Neuronal stem cell (in vitro differentiated cells): ENCODE measurements around the gene IRF2.

Source experiments
- DNase-seq: peaks from one replicate; pipeline ENCODE4 v3.0.0-alpha.2; 2013; ENCODE audit warnings: low spot score
- H2AFZ ChIP-seq: one replicate; pipeline ENCODE4 v1.6.1; 2013; ENCODE audit warnings: mild to moderate bottlenecking, low read length, inconsistent platforms
- H2AK5ac ChIP-seq: 2 replicates; pipeline ENCODE4 v1.6.1; 2013; ENCODE audit warnings: low read depth, mild to moderate bottlenecking, inconsistent platforms, low read length, moderate library complexity, mixed read lengths
- H2BK120ac ChIP-seq: 2 replicates; pipeline ENCODE4 v1.6.1; 2013; ENCODE audit warnings: low read depth, mild to moderate bottlenecking, inconsistent platforms, low read length, moderate library complexity, mixed read lengths
- H2BK12ac ChIP-seq: one replicate; pipeline ENCODE4 v1.6.1; 2013; ENCODE audit warnings: low read length, inconsistent platforms
- H2BK15ac ChIP-seq: 2 replicates; pipeline ENCODE4 v1.6.1; 2013; ENCODE audit warnings: mild to moderate bottlenecking, low read length, inconsistent platforms, mixed read lengths
- H2BK5ac ChIP-seq: one replicate; pipeline ENCODE4 v1.6.1; 2013; ENCODE audit warnings: inconsistent platforms, mild to moderate bottlenecking, low read length, moderate library complexity
- H3K14ac ChIP-seq: one replicate; pipeline ENCODE4 v1.6.1; 2013; ENCODE audit warnings: low read length, inconsistent platforms
- H3K18ac ChIP-seq: 2 replicates; pipeline ENCODE4 v1.6.1; 2013; ENCODE audit warnings: low read length, inconsistent platforms
- H3K23ac ChIP-seq: 2 replicates; pipeline ENCODE4 v1.6.1; 2013; ENCODE audit warnings: low read depth, mild to moderate bottlenecking, mixed read lengths, low read length, inconsistent platforms; ENCODE audit not compliant: poor library complexity
- H3K27ac ChIP-seq: replicated peaks from 3 replicates; pipeline ENCODE4 v1.5.1; 2013; ENCODE audit warnings: low read length, inconsistent platforms
- H3K27me3 ChIP-seq, 3 experiments: 2 replicates each; pipeline ENCODE4 v1.6.1; 2013; ENCODE audit warnings: low read length in 3 of 3, mild to moderate bottlenecking in 2 of 3, inconsistent platforms in 1 of 3, low read depth in 1 of 3, mixed read lengths in 1 of 3, moderate library complexity in 1 of 3; ENCODE audit not compliant: control insufficient read depth in 3 of 3, insufficient read depth in 3 of 3
- H3K36me3 ChIP-seq, 2 donors: replicated peaks in 1 of 2; 2 replicates each; pipeline ENCODE4 v1.6.1; 2013; ENCODE audit warnings: low read length in 2 of 2; ENCODE audit not compliant: control insufficient read depth in 2 of 2, insufficient read depth in 2 of 2
- H3K4ac ChIP-seq: 2 replicates; pipeline ENCODE4 v1.6.1; 2013; ENCODE audit warnings: inconsistent platforms, mild to moderate bottlenecking, low read length, moderate library complexity
- H3K4me1 ChIP-seq, 2 donors: 1 replicate in 1 of 2; 2 replicates in 1 of 2; pipeline ENCODE4 v1.6.1; 2013; ENCODE audit warnings: low read length in 2 of 2, low read depth in 1 of 2; ENCODE audit not compliant: control insufficient read depth in 2 of 2, insufficient read depth in 1 of 2
- H3K4me2 ChIP-seq: one replicate; pipeline ENCODE4 v1.6.1; 2013; ENCODE audit warnings: mild to moderate bottlenecking, low read length, inconsistent platforms; ENCODE audit not compliant: insufficient read depth, poor library complexity, severe bottlenecking
- H3K4me3 ChIP-seq, 2 donors: 2 replicates each; pipeline ENCODE4 v1.5.1; 2013; ENCODE audit warnings: low read length in 2 of 2, mild to moderate bottlenecking in 2 of 2, inconsistent platforms in 1 of 2, moderate library complexity in 1 of 2
- H3K79me1 ChIP-seq: one replicate; pipeline ENCODE4 v1.6.1; 2013; ENCODE audit warnings: low read depth, mild to moderate bottlenecking, inconsistent platforms, low read length, moderate library complexity
- H3K9ac ChIP-seq: one replicate; pipeline ENCODE4 v1.6.1; 2013; ENCODE audit warnings: mild to moderate bottlenecking, low read depth, low read length, inconsistent platforms; ENCODE audit not compliant: poor library complexity
- H3K9me3 ChIP-seq, 2 donors: replicated peaks in 1 of 2; 2 replicates each; pipeline versions ENCODE3 to v1.6.1; 2013; ENCODE audit warnings: low read length in 2 of 2, mild to moderate bottlenecking in 2 of 2, inconsistent platforms in 1 of 2, low read depth in 1 of 2, mixed read lengths in 1 of 2, moderate library complexity in 1 of 2; ENCODE audit not compliant: control insufficient read depth in 2 of 2, insufficient read depth in 1 of 2
- H4K8ac ChIP-seq: one replicate; pipeline ENCODE4 v1.6.1; 2013; ENCODE audit warnings: low read depth, mild to moderate bottlenecking, inconsistent platforms, low read length, moderate library complexity
- H4K91ac ChIP-seq: one replicate; pipeline ENCODE4 v1.6.1; 2013; ENCODE audit warnings: low read length, low read depth, mild to moderate bottlenecking, inconsistent platforms; ENCODE audit not compliant: poor library complexity
- WGBS, 2 donors: extraction: QIAGEN DNeasy Blood & Tissue Kit; methylation state at CpG; one replicate each; pipeline ENCODE4 v1.1.7; 2013; ENCODE audit warnings: missing lambda C conversion rate in 2 of 2, mixed read lengths in 1 of 2; ENCODE audit not compliant: insufficient read length in 2 of 2, insufficient replicate concordance in 1 of 2; ENCODE audit errors: extremely low coverage in 2 of 2; 5-methylcytosine and 5-hydroxymethylcytosine counted together

Gene IRF2

DNA sequence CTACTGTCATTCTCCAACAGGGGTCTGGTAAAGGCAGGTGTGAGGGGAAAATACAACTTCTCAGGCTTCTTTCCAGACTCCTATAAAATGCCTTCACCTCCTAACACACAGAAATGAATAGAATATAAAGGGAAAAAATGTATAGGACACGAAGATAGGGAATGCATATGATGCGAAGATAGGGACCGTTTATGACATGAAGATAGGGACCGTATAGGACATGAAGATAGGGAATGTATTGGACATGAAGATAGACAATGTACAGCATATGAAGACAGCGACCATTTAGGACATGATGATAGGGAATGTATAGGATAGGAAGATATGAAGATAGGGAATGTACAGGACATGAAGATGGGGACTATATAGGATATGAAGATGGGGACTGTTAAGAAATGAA, 10.5 kb downstream of the IRF2 start:
- Histone ChIP-seq H3K18ac (no peak overlapping the region), H3K27ac (no peak overlapping the region), H3K4me1 (peaks cover 0 to 2% of the 10 kb centered on the region in 2 donors), H3K23ac (no peak overlapping the region), H3K36me3 (peaks cover 0 to 1% of the 10 kb centered on the region in 2 donors), H4K8ac (no peak overlapping the region), H2BK12ac (no peak overlapping the region), H2AFZ (no peak overlapping the region), H3K9ac (no peak overlapping the region), H2AK5ac (no peak overlapping the region), H4K91ac (no peak overlapping the region), H2BK15ac (no peak overlapping the region), H2BK120ac (no peak overlapping the region), H3K14ac (no peak overlapping the region), H3K27me3 (no peaks in the 10 kb centered on the region), H2BK5ac (no peak overlapping the region), H3K79me1 (peaks cover 8% of the 10 kb centered on the region), H3K4me2 (no peak overlapping the region), H3K4me3 (no peak overlapping the region), H3K4ac (no peak overlapping the region), H3K9me3 (no peaks in the 10 kb centered on the region)
- WGBS, 2 donors: no CpG with 5 or more reads among the region's 5 CpGs
- no peak for DNase-seq

- Histone ChIP-seq H2BK12ac (no peak overlapping the region), H2BK15ac (no peak overlapping the region), H3K4me2 (no peak overlapping the region), H3K23ac (no peak overlapping the region), H2AK5ac (no peak overlapping the region), H3K14ac (no peak overlapping the region), H3K27ac (no peak overlapping the region), H4K8ac (no peak overlapping the region), H3K9me3 (no peaks in the 10 kb centered on the region), H3K27me3 (no peaks in the 10 kb centered on the region), H3K4ac (no peak overlapping the region), H3K36me3 (peaks cover 0 to 1% of the 10 kb centered on the region in 2 donors), H3K9ac (no peak overlapping the region), H2BK120ac (no peak overlapping the region), H4K91ac (no peak overlapping the region), H3K18ac (no peak overlapping the region), H3K4me1 (peaks cover 0 to 2% of the 10 kb centered on the region in 2 donors), H3K4me3 (no peak overlapping the region), H2BK5ac (no peak overlapping the region), H3K79me1 (peaks cover 8% of the 10 kb centered on the region), H2AFZ (no peak overlapping the region)
- no peak for DNase-seq
- no CpG with 5 or more reads among the region's 2 CpGs for WGBS, 2 donors
Measured at GRCh38 chr4:184463158-184463557, 11.2 kb downstream of the IRF2 start.

- Histone ChIP-seq H2BK120ac (no peak overlapping the region), H3K9me3 (no peaks in the 10 kb centered on the region)
Measured at GRCh38 chr4:184462724-184463123, 11.6 kb downstream of the IRF2 start.

DNA sequence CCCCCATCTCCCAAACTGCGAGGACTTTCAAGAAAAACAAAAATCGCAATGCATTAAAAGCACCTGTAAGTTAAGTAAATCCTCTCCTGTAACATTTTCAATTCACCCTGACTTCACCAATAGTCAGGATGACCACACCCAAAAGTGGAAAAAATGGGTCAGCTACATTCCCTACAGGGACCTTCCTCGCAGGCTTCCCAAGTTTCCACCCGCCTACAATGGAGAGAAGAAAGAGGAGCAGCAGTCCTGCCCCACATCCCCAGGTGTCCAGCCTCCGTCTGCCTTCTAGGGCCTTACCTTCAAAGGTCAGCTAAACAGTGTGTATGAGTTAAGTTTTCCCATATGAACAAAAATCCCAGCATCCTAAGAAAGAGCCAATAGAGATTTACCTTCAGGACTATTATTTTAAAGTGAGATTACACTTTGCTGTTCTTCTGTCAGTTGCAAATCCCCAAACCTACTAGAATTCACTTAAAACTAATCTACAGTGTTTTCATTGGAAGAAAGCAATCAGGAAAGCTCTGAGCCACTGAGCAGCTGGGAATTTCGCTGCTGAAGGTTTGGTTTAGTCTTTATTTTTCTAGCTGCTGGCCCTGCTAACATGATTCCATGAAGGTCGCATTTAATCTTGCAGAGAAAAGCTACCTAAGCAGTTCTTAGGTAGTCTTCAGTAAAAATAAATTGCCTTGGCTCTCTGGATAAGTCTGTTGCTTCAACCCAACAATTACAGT, 12.5 kb downstream of the IRF2 start:
- Histone ChIP-seq H3K4me3 (no peak overlapping the region), H2AK5ac (no peak overlapping the region), H4K91ac (no peak overlapping the region), H3K9ac (no peak overlapping the region), H3K9me3 (no peaks in the 10 kb centered on the region), H2BK15ac (no peak overlapping the region), H4K8ac (no peak overlapping the region), H3K36me3 (peaks cover 1 to 5% of the 10 kb centered on the region in 2 donors), H3K27ac (no peak overlapping the region), H3K23ac (no peak overlapping the region), H2AFZ (no peak overlapping the region), H3K27me3 (no peaks in the 10 kb centered on the region), H2BK12ac (no peak overlapping the region), H3K4ac (no peak overlapping the region), H3K4me2 (no peak overlapping the region), H2BK5ac (no peak overlapping the region), H2BK120ac (no peak overlapping the region), H3K14ac (no peak overlapping the region), H3K79me1 (peaks cover 6% of the 10 kb centered on the region), H3K4me1 (peaks cover 0 to 2% of the 10 kb centered on the region in 2 donors), H3K18ac (no peak overlapping the region)
- no CpG with 5 or more reads among the region's 7 CpGs for WGBS, 2 donors
- DNase-seq: no peak

More at GRCh38 chr4:184462724-184463123, 11.6 kb downstream of the IRF2 start:
- WGBS, 2 donors: no CpG with 5 or more reads among the region's 2 CpGs
- Histone ChIP-seq H3K27me3 (no peaks in the 10 kb centered on the region), H3K18ac (no peak overlapping the region), H3K4me2 (no peak overlapping the region), H2BK15ac (no peak overlapping the region), H3K79me1 (peaks cover 8% of the 10 kb centered on the region), H4K91ac (no peak overlapping the region), H3K9ac (no peak overlapping the region), H3K4ac (no peak overlapping the region), H2BK12ac (no peak overlapping the region), H2BK5ac (no peak overlapping the region), H2AK5ac (no peak overlapping the region), H3K27ac (no peak overlapping the region), H3K4me1 (peaks cover 0 to 2% of the 10 kb centered on the region in 2 donors), H2AFZ (no peak overlapping the region), H3K14ac (no peak overlapping the region), H3K4me3 (no peak overlapping the region), H3K23ac (no peak overlapping the region), H3K36me3 (peaks cover 1 to 2% of the 10 kb centered on the region in 2 donors), H4K8ac (no peak overlapping the region)
- no peak for DNase-seq
